Smooth muscle cell (in vitro differentiated cells): ENCODE measurements around the gene SPNS2. TPM values are rescaled to one million over a fixed set of nuclear protein-coding genes. Genes with fewer than 3 reads are reported as not detected.

Experiments used
- DNase-seq: peaks from one replicate; lab custom pipeline; 2025; ENCODE audit not compliant: unreplicated experiment; lab: John Stamatoyannopoulos, UW
- H2AFZ ChIP-seq: fragments of 200-600 bp; sonication (generic); 2 replicates; pipeline ENCODE4 v1.6.0; 2016; ENCODE audit warnings: antibody characterized with exemption, low read depth, mild to moderate bottlenecking
- H3F3A ChIP-seq: fragments of 200-600 bp; sonication (generic); 2 replicates; pipeline ENCODE4 v1.6.0; 2017; ENCODE audit warnings: antibody characterized with exemption, low read depth
- H3K27ac ChIP-seq: fragments of 200-600 bp; sonication (generic); 2 replicates; pipeline ENCODE4 v1.5.1; 2016; ENCODE audit warnings: low read depth, mild to moderate bottlenecking
- H3K27me3 ChIP-seq: fragments of 200-600 bp; sonication (generic); 2 replicates; pipeline ENCODE4 v1.6.1; 2016; ENCODE audit warnings: low read depth, mild to moderate bottlenecking
- H3K36me3 ChIP-seq: fragments of 200-600 bp; sonication (generic); 2 replicates; pipeline ENCODE4 v1.5.1; 2016; ENCODE audit warnings: low read depth
- H3K4me1 ChIP-seq: fragments of 200-600 bp; sonication (generic); 2 replicates; pipeline ENCODE4 v1.5.1; 2016; ENCODE audit warnings: low read depth
- H3K4me2 ChIP-seq: fragments of 200-600 bp; sonication (generic); 2 replicates; pipeline ENCODE4 v1.6.0; 2016; ENCODE audit warnings: mild to moderate bottlenecking
- H3K4me3 ChIP-seq: fragments of 200-600 bp; sonication (generic); 2 replicates; pipeline ENCODE4 v1.5.1; 2016; ENCODE audit warnings: mild to moderate bottlenecking
- H3K79me2 ChIP-seq: fragments of 200-600 bp; sonication (generic); 2 replicates; pipeline ENCODE4 v1.6.0; 2016; ENCODE audit warnings: low read depth, mild to moderate bottlenecking
- H3K9ac ChIP-seq: fragments of 200-600 bp; sonication (generic); 2 replicates; pipeline ENCODE4 v1.6.0; 2016; ENCODE audit warnings: low read depth
- H3K9me3 ChIP-seq: fragments of 200-600 bp; sonication (generic); replicated peaks from 2 replicates; pipeline ENCODE4 v1.5.1; 2016; ENCODE audit warnings: low read depth
- H4K20me1 ChIP-seq: fragments of 200-600 bp; sonication (generic); 2 replicates; pipeline ENCODE4 v1.6.0; 2016; ENCODE audit warnings: low read depth
- CTCF ChIP-seq: fragments of 200-600 bp; sonication (generic); IDR thresholded peaks from 2 replicates; pipeline ENCODE4 v1.5.1; 2017; ENCODE audit warnings: borderline replicate concordance, mild to moderate bottlenecking, antibody characterized with exemption; ENCODE audit not compliant: insufficient read depth, poor library complexity, severe bottlenecking
- WGBS: methylation state at CpG from one replicate; pipeline ENCODE4 v1.1.7; 2016; ENCODE audit warnings: low lambda C conversion rate; 5-methylcytosine and 5-hydroxymethylcytosine counted together
- polyA plus RNA-seq: library from polyadenylated mRNA; unstranded; fragments of >200 nt; fragmentation: Nextera tagmentation; extraction: Ambion mirVana; gene quantifications from 2 replicates; pipeline ENCODE4 v1.2.1, GENCODE V29; 2016
- total RNA-seq: library from RNA; depleted of rRNA; stranded (reverse); fragments of >200 nt; gene quantifications from 2 replicates; pipeline ENCODE4 v1.2.3, GENCODE V29; 2014

The SPNS2 gene
- 15.9 and 16.5 TPM in 2 replicates for total RNA-seq
- polyA plus RNA-seq, result 5.1 and 44.1 TPM in 2 replicates

- peak within 1 kb of the TSS; percentile 82 for H3K4me2 ChIP-seq
- no peak within 1 kb of the TSS for H3K27ac ChIP-seq
- no peaks in the 10 kb centered on the region for H3K36me3 ChIP-seq
- no peaks in the 10 kb centered on the region for H4K20me1 ChIP-seq
- peaks cover 51% of the 10 kb centered on the region for H3K27me3 ChIP-seq
- no peak for TF ChIP-seq CTCF
- no peaks in the 10 kb centered on the region for H3K9me3 ChIP-seq
- H2AFZ ChIP-seq, result no peak within 1 kb of the TSS
- H3K4me3 ChIP-seq, result peak within 1 kb of the TSS; percentile 47
- H3K79me2 ChIP-seq, result no peaks in the 10 kb centered on the region
- no peak within 1 kb of the TSS for H3K9ac ChIP-seq
- no peak for DNase-seq
- peaks cover 6% of the 10 kb centered on the region for H3K4me1 ChIP-seq
- 3% methylated on average over 32 of the region's 117 CpGs for WGBS
- no peaks in the 10 kb centered on the region for H3F3A ChIP-seq
Measured at GRCh38 chr17:4498461-4499397, at the start of gene SPNS2. Gene SPNS2, plus strand, starts transcription at chr17:4498881. Its CDS starts 167 bp downstream, at chr17:4499048.

GRCh38 chr17:4449736-4450135 is 48.9 kb upstream of the SPNS2 start:
- no peak overlapping the region for H3K9ac ChIP-seq

GRCh38 chr17:4450710-4451316 is 47.9 kb upstream of the SPNS2 start:
- H2AFZ ChIP-seq, result no peak overlapping the region
- H4K20me1 ChIP-seq, result no peaks in the 10 kb centered on the region
- 93% methylated on average over 14 of the region's 14 CpGs for WGBS
- no peak overlapping the region for H3K4me3 ChIP-seq
- H3K4me2 ChIP-seq, result no peak overlapping the region
- no peak for DNase-seq
- H3F3A ChIP-seq, result no peaks in the 10 kb centered on the region
- H3K27me3 ChIP-seq, result no peaks in the 10 kb centered on the region
- H3K9me3 ChIP-seq, result no peaks in the 10 kb centered on the region
- H3K4me1 ChIP-seq, result no peaks in the 10 kb centered on the region
- TF ChIP-seq CTCF, result no peak
- no peak overlapping the region for H3K27ac ChIP-seq
- no peaks in the 10 kb centered on the region for H3K36me3 ChIP-seq
- H3K79me2 ChIP-seq, result no peaks in the 10 kb centered on the region
- no peak overlapping the region for H3K9ac ChIP-seq

More at GRCh38 chr17:4449736-4450135, 48.9 kb upstream of the SPNS2 start:
- no peaks in the 10 kb centered on the region for H3K4me1 ChIP-seq
- no peaks in the 10 kb centered on the region for H3K9me3 ChIP-seq
- no peaks in the 10 kb centered on the region for H3K79me2 ChIP-seq
- 80% methylated on average over 11 of the region's 11 CpGs for WGBS
- TF ChIP-seq CTCF, result no peak
- H4K20me1 ChIP-seq, result no peaks in the 10 kb centered on the region
- H3F3A ChIP-seq, result no peaks in the 10 kb centered on the region
- H3K4me2 ChIP-seq, result no peak overlapping the region
- no peaks in the 10 kb centered on the region for H3K27me3 ChIP-seq
- H3K36me3 ChIP-seq, result no peaks in the 10 kb centered on the region
- DNase-seq, result no peak
- no peak overlapping the region for H3K4me3 ChIP-seq
- no peak overlapping the region for H3K27ac ChIP-seq
- no peak overlapping the region for H2AFZ ChIP-seq
